Muscle layer of colon (tissue), 2 donors: ENCODE results near the gene TARBP2.
A peak's percentile ranks its signal among the peaks of the same experiment; 100 is the strongest.
"Not testable (repeated sequence)": the region's sequence is repeated elsewhere in the genome, so short reads cannot be mapped to it uniquely, and the experiment has no call there.

ENCODE experiments used
- H3K27ac ChIP-seq: one replicate; pipeline ENCODE4 v1.7.0; 2013; ENCODE audit warnings: low read depth, mild to moderate bottlenecking, low read length, moderate library complexity
- H3K27me3 ChIP-seq, 2 donors: one replicate each; pipeline ENCODE4 v1.7.0; 2013; ENCODE audit warnings: low read length in 2 of 2, mild to moderate bottlenecking in 2 of 2; ENCODE audit not compliant: insufficient read depth in 2 of 2, control insufficient read depth in 1 of 2
- H3K36me3 ChIP-seq: one replicate; pipeline ENCODE4 v1.7.0; 2013; ENCODE audit warnings: mild to moderate bottlenecking, low read length; ENCODE audit not compliant: insufficient read depth
- H3K4me1 ChIP-seq: one replicate; pipeline ENCODE4 v1.7.0; 2013; ENCODE audit warnings: mild to moderate bottlenecking, low read length; ENCODE audit not compliant: insufficient read depth
- H3K4me3 ChIP-seq, 2 donors: one replicate each; pipeline ENCODE4 v1.7.0; 2013; ENCODE audit warnings: low read length in 2 of 2, low read depth in 1 of 2, mild to moderate bottlenecking in 1 of 2, moderate library complexity in 1 of 2
- H3K9ac ChIP-seq: one replicate; pipeline ENCODE4 v1.7.0; 2013; ENCODE audit warnings: low read length
- H3K9me3 ChIP-seq: one replicate; pipeline ENCODE4 v1.7.0; 2013; ENCODE audit warnings: mild to moderate bottlenecking, low read length
- donor health status: abdominal sarcoma.
- donor health status: Adenocarcinoma of cecum.

TARBP2 gene

DNA sequence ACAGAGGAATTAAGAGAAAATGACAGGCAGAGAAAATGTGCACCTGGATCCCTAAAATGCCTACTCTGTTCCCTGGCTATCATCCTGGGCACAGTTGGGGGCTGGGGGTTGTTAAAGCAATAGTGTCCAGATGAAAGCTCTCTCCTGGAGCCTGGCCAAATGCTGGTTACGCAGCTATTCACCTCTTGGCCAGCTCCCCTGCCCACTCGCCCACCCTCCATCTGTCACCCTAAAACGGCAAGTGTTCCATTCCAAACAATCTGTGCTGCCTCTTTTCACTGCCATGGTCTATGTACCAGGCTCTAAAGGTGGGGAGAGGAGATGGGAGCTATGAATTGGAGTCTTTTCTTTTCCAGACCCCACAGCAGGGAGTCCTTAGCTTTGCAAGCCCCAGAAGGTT, 30.9 kb downstream of the TARBP2 start:
- no peak overlapping the region for H3K4me3 ChIP-seq
- no peaks in the 10 kb centered on the region for H3K27me3 ChIP-seq
- H3K9ac ChIP-seq = no peak overlapping the region
- H3K9me3 ChIP-seq = no peaks in the 10 kb centered on the region
- H3K27ac ChIP-seq = no peak overlapping the region
- peaks cover 6% of the 10 kb centered on the region for H3K4me1 ChIP-seq
- H3K36me3 ChIP-seq = peaks cover 62% of the 10 kb centered on the region

DNA sequence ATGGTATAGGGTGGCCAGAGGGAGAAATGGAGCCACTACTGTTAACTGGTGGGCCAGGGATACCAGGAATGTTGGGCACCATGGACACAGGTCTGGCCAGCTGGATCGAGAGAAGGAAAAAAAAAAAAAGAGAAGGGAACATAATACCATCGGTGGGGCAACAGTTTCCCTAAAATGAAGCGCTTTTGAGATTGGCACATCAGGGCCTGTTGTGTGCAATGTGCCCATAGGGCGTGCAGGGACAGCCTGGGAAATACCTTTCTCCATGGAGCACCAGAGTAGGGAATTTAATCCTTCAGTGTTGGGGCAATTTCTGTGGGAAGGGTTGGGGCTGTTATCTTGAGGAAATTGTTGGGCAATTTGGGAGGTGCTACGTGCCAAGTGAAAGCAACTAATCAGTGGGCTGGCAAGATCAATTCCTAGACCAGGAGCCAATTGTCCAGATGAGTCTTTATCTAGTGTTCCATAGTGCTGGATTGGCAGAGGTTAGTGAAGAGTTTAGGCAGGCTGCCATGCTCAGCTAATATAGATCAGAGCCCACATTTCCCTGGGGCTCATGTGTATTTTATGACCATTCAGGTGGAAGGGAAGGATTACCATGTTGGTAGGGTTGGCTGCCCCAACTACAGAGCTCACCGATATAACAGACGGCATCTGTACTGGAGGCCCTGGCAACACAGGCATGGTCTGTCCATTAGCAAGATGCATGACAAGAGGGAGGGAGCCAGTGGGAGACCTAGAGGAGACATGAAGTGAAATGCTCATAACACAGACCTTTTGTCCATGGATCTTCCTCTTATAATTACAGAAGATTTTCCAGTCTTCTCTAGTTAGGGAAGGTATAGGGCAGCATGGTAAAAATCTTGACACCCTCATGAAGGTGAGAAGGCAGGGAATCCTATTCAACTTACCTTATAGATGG, 31.7 kb downstream of the TARBP2 start:
- H3K9ac ChIP-seq = no peak overlapping the region
- no peaks in the 10 kb centered on the region for H3K9me3 ChIP-seq
- no peak overlapping the region for H3K4me3 ChIP-seq
- peaks cover 68% of the 10 kb centered on the region for H3K36me3 ChIP-seq
- no peak overlapping the region for H3K27ac ChIP-seq
- H3K27me3 ChIP-seq = no peaks in the 10 kb centered on the region
- peaks cover 7% of the 10 kb centered on the region for H3K4me1 ChIP-seq

DNA sequence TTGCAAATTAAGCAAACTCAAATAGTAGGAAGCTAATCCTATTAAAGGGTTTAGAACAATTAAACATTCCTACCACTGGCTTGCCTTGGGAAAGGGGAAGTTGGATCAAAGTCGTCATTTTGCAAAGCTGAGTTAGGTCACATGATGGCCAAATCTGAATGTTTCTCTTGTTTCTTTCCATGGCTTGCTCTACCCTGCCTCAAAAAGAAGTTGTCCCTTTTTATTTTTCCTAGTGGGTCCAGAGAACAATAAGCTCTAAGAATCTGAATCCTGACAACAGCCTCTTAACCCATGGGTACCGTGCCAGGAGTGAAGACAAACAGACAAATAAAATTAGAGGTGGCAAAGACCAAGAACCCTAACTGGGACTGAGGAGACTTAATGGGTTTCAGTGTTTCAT, 32.4 kb downstream of the TARBP2 start:
- Histone ChIP-seq H3K9me3 (no peaks in the 10 kb centered on the region), H3K27ac (no peak overlapping the region), H3K27me3 (no peaks in the 10 kb centered on the region), H3K36me3 (peaks cover 65% of the 10 kb centered on the region), H3K9ac (no peak overlapping the region), H3K4me3 (no peak overlapping the region), H3K4me1 (peaks cover 14% of the 10 kb centered on the region)

DNA sequence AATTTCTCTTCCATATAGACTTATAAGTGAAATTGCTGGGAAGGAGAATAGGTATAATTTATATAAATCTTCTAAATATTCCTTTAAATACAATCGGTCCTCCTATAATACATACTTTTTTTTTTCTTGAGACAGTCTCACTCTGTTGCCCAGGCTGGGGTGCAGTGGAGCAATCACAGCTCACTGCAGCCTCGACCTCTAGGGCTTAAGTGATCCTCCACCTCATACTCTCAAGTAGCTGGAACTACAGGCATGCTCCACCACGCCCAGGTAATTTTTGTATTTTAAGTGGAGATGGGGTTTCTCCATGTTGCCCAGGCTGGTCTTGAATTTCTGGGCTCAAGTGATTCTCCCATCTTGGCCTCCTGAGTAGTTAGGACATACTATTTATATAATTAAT, 35.9 kb downstream of the TARBP2 start:
- no peaks in the 10 kb centered on the region for H3K27me3 ChIP-seq
- no peak overlapping the region for H3K9ac ChIP-seq
- H3K36me3 ChIP-seq = peaks cover 72% of the 10 kb centered on the region
- H3K27ac ChIP-seq = no peak overlapping the region
- H3K4me3 ChIP-seq = no peak overlapping the region
- no peaks in the 10 kb centered on the region for H3K9me3 ChIP-seq
- peaks cover 23% of the 10 kb centered on the region for H3K4me1 ChIP-seq

DNA sequence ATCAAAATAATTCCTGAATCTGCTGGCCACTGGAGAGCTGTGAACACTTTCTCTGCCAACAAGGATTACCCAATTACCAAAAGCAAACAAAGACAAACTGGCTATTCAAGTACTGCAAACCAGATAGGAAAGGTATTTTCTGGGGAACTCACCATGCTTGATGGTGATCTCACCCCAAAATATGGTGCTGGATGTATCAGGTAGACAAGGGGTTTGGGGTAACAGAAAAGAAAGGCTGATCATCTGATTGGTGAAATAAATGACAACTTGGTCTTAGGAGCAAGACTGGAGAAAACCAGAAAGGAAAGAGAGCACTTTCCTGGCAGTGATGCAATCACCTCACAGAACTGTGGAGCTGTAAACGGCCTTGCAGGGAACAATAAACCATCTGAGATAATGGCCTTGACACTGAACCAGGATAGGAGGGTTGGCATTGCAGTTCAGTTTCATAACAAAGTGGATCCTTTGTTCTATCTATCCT, 37.2 kb downstream of the TARBP2 start:
- Histone ChIP-seq H3K4me3 (no peak overlapping the region), H3K4me1 (peaks cover 18% of the 10 kb centered on the region), H3K9me3 (no peaks in the 10 kb centered on the region), H3K27ac (peak overlapping the region; percentile 35), H3K36me3 (peaks cover 66% of the 10 kb centered on the region), H3K27me3 (no peaks in the 10 kb centered on the region), H3K9ac (no peak overlapping the region)

DNA sequence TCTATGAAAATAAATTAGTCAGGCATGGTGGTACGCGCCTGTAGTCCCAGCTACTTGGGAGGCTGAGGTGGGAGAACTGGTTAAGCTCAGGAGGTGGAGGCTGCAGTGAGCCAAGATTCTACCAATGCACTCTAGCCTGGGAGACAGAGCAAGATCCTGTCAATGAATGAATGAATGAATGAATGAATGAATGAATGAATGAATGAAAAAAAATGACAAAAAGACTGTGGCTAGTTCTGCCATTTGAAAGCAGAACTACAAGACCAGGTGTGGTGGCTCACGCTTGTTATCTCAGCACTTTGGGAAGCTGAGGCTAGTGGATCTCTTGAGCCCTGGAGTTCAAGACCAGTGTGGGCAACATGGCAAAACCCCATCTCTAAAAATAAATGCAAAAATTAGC, 38.4 kb downstream of the TARBP2 start:
- Histone ChIP-seq H3K27me3 (no peaks in the 10 kb centered on the region), H3K4me3 (no peak overlapping the region), H3K4me1 (peaks cover 26% of the 10 kb centered on the region), H3K9me3 (no peaks in the 10 kb centered on the region), H3K36me3 (peaks cover 56% of the 10 kb centered on the region), H3K27ac (peak overlapping the region; percentile 52), H3K9ac (no peak overlapping the region)

DNA sequence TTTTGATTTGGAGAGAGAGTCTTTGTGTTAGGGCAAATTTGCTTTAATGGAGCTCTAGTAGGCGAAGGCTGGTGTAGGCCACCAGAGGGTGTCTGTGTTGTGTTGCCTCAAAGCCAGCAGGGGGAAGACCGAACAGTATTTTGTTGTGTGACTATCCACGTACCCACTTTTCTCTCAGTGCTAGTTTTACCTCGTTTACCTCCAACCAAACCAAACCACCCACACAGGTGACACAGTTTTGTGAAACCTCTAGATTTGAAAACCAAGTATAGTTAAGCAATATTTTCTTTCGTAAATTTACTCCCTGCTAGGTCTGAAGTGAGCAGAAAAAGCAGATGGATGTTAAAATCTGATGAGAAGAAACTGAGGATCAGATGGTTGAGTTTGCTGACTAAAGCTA, 42.5 kb downstream of the TARBP2 start:
- no peaks in the 10 kb centered on the region for H3K27me3 ChIP-seq
- H3K36me3 ChIP-seq = peaks cover 43% of the 10 kb centered on the region
- no peak overlapping the region for H3K4me3 ChIP-seq
- peak overlapping the region; percentile 41 for H3K9ac ChIP-seq
- peaks cover 17% of the 10 kb centered on the region for H3K4me1 ChIP-seq
- no peak overlapping the region for H3K27ac ChIP-seq
- H3K9me3 ChIP-seq = no peaks in the 10 kb centered on the region

DNA sequence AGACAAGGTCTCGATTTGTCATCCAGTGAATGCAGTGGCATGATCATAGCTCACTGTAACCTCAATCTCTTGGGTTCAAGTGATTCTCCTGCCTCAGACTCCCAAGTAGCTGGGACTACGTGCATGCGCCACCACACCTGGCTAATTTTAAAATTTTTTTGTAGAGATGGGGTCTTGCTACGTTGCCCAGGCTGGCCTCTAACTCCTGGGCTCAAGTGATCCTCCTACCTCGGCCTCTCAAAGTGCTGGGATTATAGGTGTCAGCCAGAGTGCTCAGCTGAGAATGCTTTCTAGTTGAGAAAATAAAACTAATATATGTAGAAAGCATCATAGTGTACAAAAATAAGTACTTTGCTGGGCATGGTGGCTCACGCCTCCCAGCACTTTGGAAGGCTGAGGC, 47.3 kb downstream of the TARBP2 start:
- H3K9ac ChIP-seq, H3K4me3 ChIP-seq, H3K9me3 ChIP-seq, H3K27ac ChIP-seq, H3K27me3 ChIP-seq: not testable (repeated sequence)
- peaks cover 34% of the 10 kb centered on the region for H3K4me1 ChIP-seq
- peaks cover 14% of the 10 kb centered on the region for H3K36me3 ChIP-seq

DNA sequence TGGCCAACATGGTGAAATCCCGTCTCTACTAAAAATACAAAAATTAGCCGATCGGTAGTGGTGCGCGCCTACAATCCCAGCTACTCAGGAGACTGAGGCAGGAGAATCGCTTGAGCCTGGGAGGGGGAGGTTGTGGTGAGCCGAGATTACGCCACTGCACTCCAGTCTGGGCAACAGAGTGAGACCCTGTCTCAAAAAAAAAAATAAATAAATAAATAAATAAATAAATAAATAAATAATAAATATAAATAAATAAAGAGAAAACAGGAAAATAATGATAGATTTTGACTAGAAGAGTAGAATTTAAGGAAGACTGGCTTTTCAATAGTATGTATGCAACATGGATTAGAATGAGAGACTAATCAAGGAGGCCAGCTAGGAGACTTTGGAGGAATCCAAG, 49.0 kb downstream of the TARBP2 start:
- not testable (repeated sequence) for H3K9me3 ChIP-seq, H3K27ac ChIP-seq, H3K9ac ChIP-seq, H3K27me3 ChIP-seq, H3K4me3 ChIP-seq
- Histone ChIP-seq H3K4me1 (peaks cover 31% of the 10 kb centered on the region), H3K36me3 (peaks cover 14% of the 10 kb centered on the region)

DNA sequence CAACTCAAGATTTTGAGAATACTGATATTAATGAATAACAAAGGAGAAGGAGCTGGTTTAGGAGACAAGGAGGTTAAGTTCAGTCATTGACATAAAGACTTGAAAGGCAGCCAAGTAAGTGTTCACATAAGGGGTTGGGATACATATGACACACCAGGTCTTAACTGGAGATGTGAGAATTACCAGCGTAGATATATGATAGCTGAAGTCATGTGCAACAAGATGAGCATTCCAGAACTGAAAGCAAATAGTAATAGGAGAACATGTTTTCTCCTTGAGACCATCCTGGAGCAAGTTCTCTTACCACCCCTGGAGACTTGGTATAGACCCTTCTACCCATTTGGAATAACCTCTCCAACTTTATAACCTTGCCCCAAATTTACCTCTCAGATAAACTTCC, 49.5 kb downstream of the TARBP2 start:
- Histone ChIP-seq H3K4me1 (peaks cover 31% of the 10 kb centered on the region), H3K36me3 (peaks cover 14% of the 10 kb centered on the region), H3K4me3 (no peak overlapping the region), H3K9me3 (no peaks in the 10 kb centered on the region), H3K27me3 (no peaks in the 10 kb centered on the region), H3K27ac (peak overlapping the region; percentile 53), H3K9ac (no peak overlapping the region)

DNA sequence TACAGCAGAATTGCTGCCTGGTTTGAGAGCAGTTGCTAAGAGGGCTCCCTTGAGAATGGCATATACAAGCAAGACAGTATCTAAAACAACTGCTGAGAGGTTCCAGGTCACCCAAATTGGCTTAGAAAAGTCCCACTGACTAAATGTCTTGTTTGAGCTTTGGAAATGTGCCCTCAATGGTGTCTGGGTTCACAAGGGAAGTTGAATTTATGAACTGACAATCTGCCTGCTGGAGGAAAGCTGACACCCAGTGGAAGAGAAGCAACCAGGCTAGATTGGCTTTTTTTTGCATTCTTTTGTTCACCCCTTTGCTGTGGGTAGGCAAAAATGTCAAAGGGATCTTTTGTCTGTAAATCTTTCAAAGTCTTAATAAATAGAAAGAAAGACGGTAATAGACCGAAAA, 50.8 kb downstream of the TARBP2 start:
- Histone ChIP-seq H3K27ac (peak overlapping the region; percentile 53), H3K27me3 (no peaks in the 10 kb centered on the region), H3K4me1 (peaks cover 31% of the 10 kb centered on the region), H3K36me3 (peaks cover 14% of the 10 kb centered on the region), H3K9me3 (no peaks in the 10 kb centered on the region), H3K4me3 (no peak overlapping the region), H3K9ac (no peak overlapping the region)
